HG02642 (cell line): Measurements from ENCODE around the gene SSBP3.
A peak's percentile ranks its signal among the peaks of the same experiment; 100 is the strongest.

Experiments
- ATAC-seq: cut with Tn5 transposase; IDR thresholded peaks from one replicate; pipeline ENCODE4 v1.9.1; 2021; ENCODE audit warnings: mild to moderate bottlenecking; ENCODE audit not compliant: unreplicated experiment, poor library complexity

Gene SSBP3

DNA sequence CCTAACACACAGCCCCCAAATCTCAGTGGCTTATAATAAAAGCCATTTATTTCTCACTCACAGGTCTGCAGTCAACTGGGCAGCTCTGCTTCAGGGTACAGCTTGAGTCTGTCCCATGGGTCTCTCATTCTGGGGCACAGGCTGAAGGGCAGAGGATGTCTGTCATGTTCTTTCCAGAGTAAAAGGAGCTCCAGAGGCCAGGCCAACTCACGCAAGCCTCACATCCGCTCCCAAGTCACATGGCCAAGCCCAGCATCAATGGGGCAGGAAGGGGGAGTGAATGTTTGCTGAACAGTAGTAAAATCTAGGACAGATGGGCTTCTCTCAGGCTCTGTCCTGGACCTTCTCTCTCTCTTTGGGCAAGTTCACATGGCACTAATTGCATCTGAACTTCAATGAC, 7.1 kb upstream of the SSBP3 start:
- ATAC-seq: no peak

- ATAC-seq: no peak
Measured at GRCh38 chr1:54410359-54410758, 4.2 kb upstream of the SSBP3 start.

GRCh38 chr1:54409156-54410142, 3.3 kb upstream of the SSBP3 start:
- ATAC-seq: peak; percentile 30

GRCh38 chr1:54408147-54409066, 2.2 kb upstream of the SSBP3 start:
- ATAC-seq: no peak

DNA sequence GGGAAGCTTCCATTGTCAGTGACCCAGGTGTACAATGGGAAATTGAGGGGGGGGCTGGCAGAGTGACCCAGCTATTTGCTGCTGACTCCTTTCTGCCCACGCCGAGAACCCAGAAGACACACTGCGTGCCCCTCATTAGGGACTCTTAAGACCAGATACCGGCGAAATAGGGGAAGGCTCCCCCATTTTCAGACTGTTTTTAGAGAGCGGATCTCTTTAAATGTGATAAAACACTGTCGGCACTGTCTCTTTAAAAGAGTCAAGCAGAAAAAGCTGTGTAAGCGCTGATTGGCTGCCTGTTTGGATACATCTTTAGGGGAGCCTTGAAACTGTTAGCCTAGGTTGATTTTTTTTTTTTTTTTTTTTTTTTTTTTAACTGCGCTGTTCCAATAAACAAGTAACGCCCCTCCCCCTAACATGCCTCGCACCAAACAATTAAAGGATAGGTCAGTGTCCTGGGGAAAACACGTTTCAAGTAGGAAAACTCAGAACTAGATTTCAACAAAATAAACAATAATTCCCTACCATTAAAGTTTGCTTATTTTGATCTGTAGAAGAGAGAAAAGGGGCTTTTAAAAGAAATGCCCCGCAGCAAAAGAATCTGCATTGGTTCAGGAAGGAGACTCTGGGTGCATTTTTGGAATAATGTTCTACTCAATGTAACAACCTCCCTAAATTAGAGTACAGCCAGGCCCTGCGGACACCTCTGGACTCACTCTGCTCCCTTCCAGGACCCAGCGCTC, 1.4 kb upstream of the SSBP3 start:
- ATAC-seq: peak; percentile 24

- ATAC-seq: no peak
Measured at GRCh38 chr1:54407154-54407403, 885 bp upstream of the SSBP3 start.

DNA sequence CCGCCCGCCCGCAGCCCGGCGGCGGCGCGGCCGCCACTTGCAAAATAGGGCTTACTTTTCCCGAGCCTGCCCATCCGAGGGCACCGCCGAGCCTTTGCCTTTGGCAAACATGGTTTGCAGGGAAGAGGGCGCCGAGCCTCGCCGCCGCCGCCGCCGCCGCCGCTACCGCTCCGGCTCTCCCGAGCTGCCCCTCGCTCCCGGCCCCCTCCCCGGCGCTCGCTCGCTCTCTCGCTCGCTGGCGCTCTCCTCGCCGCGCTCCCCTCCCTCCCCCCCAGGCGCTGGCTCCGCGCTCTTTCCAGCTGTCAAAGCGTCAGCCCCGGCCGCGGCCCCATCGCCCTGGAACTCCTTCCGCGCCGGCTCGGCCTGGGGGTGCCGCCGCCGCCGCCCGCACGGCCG, 298 bp downstream of the SSBP3 start:
- no peak for ATAC-seq

DNA sequence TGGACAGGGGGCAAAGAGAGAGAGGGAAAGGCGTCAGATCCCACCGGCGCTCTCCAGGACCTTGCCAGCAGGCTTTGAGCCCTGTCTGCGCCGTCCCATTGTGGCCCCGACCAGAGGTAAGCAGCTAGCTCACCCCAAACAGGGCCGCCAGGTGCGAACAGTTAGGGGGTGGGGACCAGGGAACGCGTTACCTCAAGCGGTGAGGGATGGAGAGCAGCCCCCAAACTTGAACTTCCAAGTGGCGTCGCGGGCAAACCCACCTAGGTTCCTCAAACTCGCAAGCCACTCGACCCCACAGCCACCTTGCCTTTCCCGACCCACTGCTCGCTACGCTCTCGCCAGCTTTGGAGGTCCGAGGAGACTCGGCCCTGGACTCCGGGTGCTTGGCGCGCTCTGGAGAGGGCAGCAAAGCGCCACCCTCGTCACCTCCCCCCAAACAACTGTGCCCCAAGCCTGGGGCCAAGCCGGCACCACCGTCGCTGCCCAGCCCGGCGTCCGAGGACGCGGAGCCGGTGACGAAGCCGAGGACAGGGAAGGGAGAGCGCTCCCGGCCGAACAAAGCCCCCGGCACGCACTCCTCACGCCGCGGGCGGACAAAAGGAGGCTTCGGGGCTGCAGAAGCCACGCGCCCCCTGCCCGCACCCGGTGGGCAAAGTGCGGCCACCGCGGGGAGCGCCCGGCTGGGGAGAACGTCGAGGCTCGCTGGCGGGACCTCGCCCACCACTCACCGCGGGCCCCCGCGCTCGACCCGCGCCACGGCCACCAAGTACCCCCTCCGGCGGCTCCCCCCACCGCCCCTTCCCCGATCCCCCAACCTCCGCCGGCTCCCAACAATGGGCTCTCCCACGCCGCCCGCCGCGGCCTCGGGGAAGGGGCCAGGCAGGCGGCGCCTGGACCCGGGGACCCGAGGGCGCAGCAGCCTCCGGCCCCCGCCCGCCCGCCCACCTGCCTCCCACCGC, 976 bp downstream of the SSBP3 start:
- ATAC-seq: peak; percentile 0

DNA sequence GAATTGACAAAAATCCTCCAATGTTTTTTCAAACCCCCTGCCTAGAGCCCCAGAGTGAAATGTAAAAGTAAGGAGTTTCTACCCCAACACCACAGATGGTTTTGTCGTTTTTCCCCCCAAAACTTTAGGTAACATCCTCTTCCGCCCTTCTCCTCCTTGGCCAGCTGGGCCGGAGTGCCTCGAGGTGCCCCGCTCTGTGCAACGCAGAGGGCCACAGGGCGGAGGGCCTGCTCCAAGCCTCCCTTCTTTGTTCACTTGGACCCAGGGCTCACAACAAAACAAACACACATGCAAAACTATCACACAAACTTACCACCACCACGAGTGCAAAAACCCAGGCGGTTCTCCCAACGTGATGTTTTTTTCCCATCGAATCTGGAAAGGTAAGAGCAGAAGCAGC, 1.9 kb downstream of the SSBP3 start:
- no peak for ATAC-seq

DNA sequence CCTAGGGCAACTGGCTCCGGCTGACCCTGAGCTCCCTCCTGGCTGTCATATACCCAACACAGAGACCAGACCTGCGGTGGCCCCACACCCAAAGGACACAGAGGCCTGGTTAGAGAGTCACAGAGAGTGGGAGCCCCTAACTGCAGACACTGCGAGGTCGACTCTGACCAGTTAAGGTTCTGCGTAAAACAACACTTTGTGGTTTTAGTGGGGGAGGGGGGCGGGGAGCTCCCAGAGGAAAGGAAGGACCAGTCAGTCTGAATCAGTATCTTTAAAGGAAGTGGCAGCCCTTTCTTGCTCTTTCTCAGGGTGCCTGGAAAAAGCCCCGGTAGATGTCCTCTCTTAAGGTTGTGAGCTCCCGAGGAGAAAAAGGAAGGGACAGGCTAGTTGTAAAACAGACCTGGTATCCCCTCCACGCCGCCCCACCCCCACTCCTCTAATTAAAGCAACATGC, 2.4 kb downstream of the SSBP3 start:
- ATAC-seq: no peak

DNA sequence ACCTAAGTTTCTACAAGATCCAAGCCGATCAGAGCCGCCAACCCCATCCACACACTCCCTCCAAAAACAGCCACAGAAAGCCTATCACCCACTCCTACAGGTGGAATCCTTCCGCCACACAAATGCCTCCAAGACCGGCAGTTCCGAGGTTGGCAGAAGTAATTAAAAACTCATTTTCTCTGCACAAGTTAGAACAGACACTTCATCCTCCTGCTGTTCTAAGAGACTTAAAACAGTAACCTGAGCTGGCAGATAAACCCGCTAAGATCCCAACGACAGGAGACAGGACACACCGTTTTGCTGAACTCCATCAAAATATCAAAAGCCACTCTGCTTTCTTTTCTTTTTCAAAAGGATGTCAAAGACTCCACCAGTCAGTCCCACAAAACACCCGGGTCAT, 2.8 kb downstream of the SSBP3 start:
- no peak for ATAC-seq

DNA sequence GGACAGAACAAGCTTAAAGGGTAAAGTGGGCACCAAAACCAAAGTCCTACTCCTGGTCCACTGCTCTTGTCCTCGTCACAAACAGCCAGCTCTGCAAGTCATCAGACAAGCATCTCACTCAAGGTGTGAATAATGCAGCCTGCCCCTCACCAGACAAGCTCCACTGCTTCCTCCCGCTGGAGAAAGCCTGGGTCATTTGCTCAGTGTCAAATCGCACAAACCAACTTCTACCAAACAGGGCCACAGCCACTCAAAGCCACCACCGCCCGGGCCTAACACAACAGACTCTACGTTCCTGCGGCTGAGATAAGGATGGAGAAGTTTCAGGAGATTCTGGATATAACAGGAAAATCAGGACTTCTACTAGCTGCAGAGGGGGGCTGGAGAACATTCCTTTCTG, 3.3 kb downstream of the SSBP3 start:
- ATAC-seq: no peak

DNA sequence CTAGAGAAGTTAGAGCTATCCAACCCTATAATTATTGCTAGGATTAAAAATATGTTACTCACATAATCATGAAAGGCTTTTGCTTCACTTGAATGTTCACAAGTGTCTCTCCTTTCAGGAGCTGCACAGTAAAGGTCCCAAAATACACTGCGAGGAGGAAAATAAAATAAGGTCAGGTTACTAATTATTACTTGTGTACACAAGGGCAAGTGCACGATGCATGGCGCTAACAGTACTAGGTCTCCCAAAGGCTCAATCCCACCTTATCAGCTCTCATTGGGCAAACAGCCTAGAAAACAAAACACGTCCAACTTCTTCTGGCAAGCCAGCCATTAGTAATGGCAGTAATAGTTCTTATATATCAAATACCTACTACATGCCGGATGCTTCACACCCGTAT, 4.4 kb downstream of the SSBP3 start:
- ATAC-seq: no peak

DNA sequence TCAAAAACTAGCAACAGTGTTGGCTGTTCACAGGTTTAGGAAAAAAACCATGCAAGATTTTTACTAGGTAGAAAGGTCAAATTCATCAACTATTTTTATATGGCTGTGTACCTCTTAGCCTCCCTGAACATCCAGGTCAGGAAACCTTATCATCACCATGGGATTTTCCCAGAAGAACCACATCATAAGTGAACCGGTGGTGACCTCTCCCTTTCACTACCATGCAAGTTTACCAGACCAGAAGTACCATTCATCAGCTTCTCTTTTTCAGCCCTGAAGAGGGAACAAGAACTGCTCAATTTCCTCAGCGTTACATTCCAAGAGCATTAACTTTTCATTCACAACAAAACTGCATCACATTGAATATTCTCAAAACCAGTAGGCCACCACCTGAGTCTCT, 5.9 kb downstream of the SSBP3 start:
- ATAC-seq: peak; percentile 45

DNA sequence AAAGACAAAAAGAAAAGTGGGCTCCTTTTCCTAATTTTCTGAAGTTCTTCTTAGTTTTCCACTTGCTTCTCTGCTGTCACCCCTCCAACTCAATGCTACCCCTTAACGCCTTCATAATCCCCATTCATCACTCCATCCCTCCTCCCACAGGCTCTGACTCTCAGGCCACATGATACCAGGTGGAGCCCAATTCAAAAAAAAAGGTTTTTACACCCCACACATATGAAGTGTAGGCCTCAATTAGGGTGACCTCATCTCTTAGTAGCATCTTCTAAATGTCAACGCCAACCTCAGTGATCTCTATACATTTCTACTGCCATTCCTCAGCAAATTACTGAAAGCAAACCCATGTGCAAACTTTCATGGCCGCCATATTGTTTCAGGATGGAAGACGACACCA, 6.4 kb downstream of the SSBP3 start:
- ATAC-seq: no peak

- ATAC-seq: no peak
Measured at GRCh38 chr1:54398963-54399528, 7.1 kb downstream of the SSBP3 start.

DNA sequence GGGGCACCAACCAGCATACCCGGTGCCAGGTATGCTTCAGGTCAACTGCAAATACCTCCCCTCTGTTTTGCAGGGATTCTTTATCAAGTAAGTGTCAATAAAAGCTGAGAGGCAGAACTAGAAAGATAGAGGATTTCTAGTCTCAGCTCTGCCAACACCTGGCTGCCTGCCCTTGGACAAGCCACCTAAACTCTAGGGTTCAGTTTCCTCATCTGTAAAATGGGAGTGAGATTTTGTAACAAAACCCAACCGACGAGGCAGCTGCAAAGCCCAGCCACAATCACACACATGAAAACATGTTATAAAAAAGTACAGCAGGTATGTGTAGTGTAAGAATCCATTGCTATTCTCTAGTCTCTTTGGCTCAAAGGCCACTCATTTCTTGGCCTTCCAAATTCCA, 8.2 kb downstream of the SSBP3 start:
- ATAC-seq: no peak

GRCh38 chr1:54397090-54397591, 9.1 kb downstream of the SSBP3 start:
- no peak for ATAC-seq
